Karpas-422 (cell line): Measurements from ENCODE around the gene ZMIZ1. TPM values are rescaled to one million over a fixed set of nuclear protein-coding genes. Genes with fewer than 3 reads are reported as not detected.
"Not testable (repeated sequence)": the region's sequence is repeated elsewhere in the genome, so short reads cannot be mapped to it uniquely, and the experiment has no call there.

Source experiments
- DNase-seq: peaks from one replicate; pipeline ENCODE4 v3.0.0-alpha.2; 2015
- H2AFZ ChIP-seq: fragments of 200-600 bp; sonication (generic); 2 replicates; pipeline ENCODE4 v1.6.1; 2014; ENCODE audit warnings: antibody characterized with exemption, low read length, mixed read lengths
- H3K27ac ChIP-seq: fragments of 200-600 bp; sonication (generic); 2 replicates; pipeline ENCODE4 v1.5.1; 2014; ENCODE audit warnings: mild to moderate bottlenecking, low read length, moderate library complexity
- H3K27me3 ChIP-seq: fragments of 200-600 bp; sonication (generic); 2 replicates; pipeline ENCODE4 v1.6.1; 2014; ENCODE audit warnings: low read length, mixed read lengths
- H3K36me3 ChIP-seq: fragments of 200-600 bp; sonication (generic); 2 replicates; pipeline ENCODE4 v1.6.1; 2014; ENCODE audit warnings: low read length, mixed read lengths; ENCODE audit not compliant: insufficient read depth
- H3K4me1 ChIP-seq: fragments of 200-600 bp; sonication (generic); 2 replicates; pipeline ENCODE4 v1.6.1; 2014; ENCODE audit warnings: mild to moderate bottlenecking, low read length, mixed read lengths
- H3K4me2 ChIP-seq: fragments of 200-600 bp; sonication (generic); 2 replicates; pipeline ENCODE4 v1.6.1; 2014; ENCODE audit warnings: low read length, low read depth, mild to moderate bottlenecking; ENCODE audit not compliant: poor library complexity, severe bottlenecking
- H3K4me3 ChIP-seq: fragments of 200-600 bp; sonication (generic); 2 replicates; pipeline ENCODE4 v1.5.1; 2014; ENCODE audit warnings: mild to moderate bottlenecking, antibody characterized with exemption, low read length, mixed read lengths
- H3K79me2 ChIP-seq: fragments of 200-600 bp; sonication (generic); 2 replicates; pipeline ENCODE4 v1.6.1; 2014; ENCODE audit warnings: mild to moderate bottlenecking, low read length, mixed read lengths
- H3K9ac ChIP-seq: fragments of 200-600 bp; sonication (generic); 2 replicates; pipeline ENCODE4 v1.6.0; 2014; ENCODE audit warnings: low read length
- H3K9me2 ChIP-seq: fragments of 200-600 bp; sonication (generic), shearing (Covaris generic); replicated peaks from 2 replicates; pipeline ENCODE4 v1.6.0; 2014; ENCODE audit warnings: mild to moderate bottlenecking, low read length, moderate library complexity; ENCODE audit not compliant: insufficient read depth
- H3K9me3 ChIP-seq: fragments of 300-700, 200-600 bp; sonication (generic); 2 replicates; pipeline ENCODE4 v1.6.1; 2014; ENCODE audit warnings: low read length, mixed read lengths
- H4K20me1 ChIP-seq: fragments of 200-600 bp; sonication (generic); 2 replicates; pipeline ENCODE4 v1.6.1; 2014; ENCODE audit warnings: mild to moderate bottlenecking, antibody characterized with exemption, low read length, low read depth; ENCODE audit not compliant: insufficient read depth
- total RNA-seq: library from RNA; depleted of rRNA; stranded (reverse); fragments of >200 nt; shearing (Covaris generic); gene quantifications from 2 replicates; pipeline ENCODE4 v1.2.3, GENCODE V29; 2014; ENCODE audit warnings: low replicate concordance

ZMIZ1 gene
- total RNA-seq, 1 experiment from 2014 or later, result 73.1 TPM

DNA sequence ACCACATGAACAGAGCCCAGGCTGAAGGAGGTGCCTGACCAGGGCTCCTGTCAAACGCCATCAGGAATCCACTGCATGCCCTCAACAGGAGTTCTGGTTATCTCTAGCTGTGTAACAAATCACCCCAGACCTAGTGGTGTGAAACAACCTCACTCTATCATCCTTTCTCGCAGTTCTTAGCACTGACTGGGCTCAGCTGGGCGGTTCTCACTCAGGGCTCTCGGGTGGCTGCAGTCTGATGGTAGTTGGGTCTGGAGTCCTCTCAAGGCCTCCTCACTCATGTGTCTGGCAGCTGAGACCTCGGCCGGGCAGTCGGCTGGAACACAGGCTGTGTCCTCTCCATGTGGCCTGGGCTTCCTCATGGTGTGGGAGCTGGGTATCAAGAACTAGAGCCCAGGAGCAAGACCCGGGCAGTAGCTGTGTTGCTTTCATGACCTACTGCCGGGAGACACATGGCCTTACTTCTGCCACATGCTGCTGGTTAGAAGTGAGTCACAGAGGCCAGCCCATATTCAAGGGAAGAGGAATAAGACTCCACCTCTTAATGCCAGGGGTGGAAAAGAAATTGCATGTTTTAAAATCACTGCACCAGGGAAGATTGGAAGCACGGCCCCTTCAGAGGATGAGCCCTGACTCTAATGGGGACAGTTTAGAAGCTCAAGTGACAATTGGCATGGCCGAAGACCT, 269.2 kb downstream of the ZMIZ1 start:
- H4K20me1 ChIP-seq, H2AFZ ChIP-seq, H3K27me3 ChIP-seq, H3K4me2 ChIP-seq, H3K9me3 ChIP-seq, H3K79me2 ChIP-seq, DNase-seq, H3K36me3 ChIP-seq, H3K4me1 ChIP-seq, H3K9me2 ChIP-seq, H3K4me3 ChIP-seq, H3K27ac ChIP-seq, H3K9ac ChIP-seq: not testable (repeated sequence)

DNA sequence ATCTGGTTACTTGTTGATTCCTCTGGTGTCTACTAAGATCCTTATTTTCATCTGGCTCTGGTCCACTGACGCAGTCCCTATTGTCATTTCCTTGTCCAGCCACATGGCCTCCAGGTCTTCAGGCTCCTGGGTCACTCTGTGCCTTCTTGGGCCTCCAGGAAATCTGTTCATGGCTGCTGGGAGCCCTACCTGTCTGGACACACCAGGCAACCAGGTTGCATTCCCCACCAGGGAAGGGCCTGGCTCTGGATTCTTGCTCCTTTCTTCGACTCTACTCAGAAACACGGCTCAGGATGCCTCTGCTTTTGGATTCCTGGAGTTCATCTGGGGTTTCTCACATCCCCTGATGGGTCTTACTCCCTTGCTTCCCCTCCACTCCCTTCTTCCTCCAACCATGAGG, 270.5 kb downstream of the ZMIZ1 start:
- Histone ChIP-seq H3K4me2 (no peak overlapping the region), H3K27ac (no peak overlapping the region)

DNA sequence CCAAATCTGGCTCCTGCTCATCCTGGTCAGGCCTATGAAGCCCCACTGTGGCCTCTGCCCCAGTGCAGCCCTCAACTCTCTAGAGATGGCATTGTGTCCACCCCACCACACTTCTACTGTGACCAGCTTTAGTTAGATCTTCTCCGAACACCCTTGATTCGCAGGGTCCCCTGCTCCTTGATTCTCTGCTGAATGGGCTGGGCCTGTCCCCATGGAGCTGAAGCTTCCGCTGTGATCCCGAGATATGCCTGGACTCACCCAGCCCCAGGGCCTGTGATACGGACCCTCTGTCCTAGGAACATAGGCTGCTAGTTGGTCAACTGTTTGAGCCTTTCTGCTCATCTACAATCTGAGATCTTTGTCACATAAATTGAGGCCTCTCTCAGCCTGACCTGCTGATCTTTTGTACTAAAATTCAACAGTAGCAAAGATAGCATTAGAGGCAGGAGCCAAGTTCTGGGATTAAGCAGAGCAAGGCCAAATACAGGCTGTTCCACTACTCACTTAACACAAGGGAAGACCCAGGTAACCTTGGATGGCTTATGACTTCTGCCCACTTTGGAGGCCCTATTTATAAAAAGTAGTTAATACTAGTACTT, 272.0 kb downstream of the ZMIZ1 start:
- no peak for DNase-seq
- no peak overlapping the region for H2AFZ ChIP-seq
- no peaks in the 10 kb centered on the region for H3K36me3 ChIP-seq
- H3K9me2 ChIP-seq, result no peaks in the 10 kb centered on the region
- no peak overlapping the region for H3K4me3 ChIP-seq
- H3K9ac ChIP-seq, result no peak overlapping the region
- H3K9me3 ChIP-seq, result no peaks in the 10 kb centered on the region
- H3K4me2 ChIP-seq, result no peak overlapping the region
- H3K27ac ChIP-seq, result no peak overlapping the region
- peaks cover 4% of the 10 kb centered on the region; the same call in 1 of the 2 replicates for H3K27me3 ChIP-seq
- H4K20me1 ChIP-seq, result no peaks in the 10 kb centered on the region
- no peaks in the 10 kb centered on the region for H3K79me2 ChIP-seq
- peaks cover 5% of the 10 kb centered on the region for H3K4me1 ChIP-seq

More for the DNA sequence above, 270.5 kb downstream of the ZMIZ1 start:
- no peak overlapping the region for H3K4me3 ChIP-seq
- no peaks in the 10 kb centered on the region for H3K9me2 ChIP-seq
- DNase-seq, result no peak
- H4K20me1 ChIP-seq, result no peaks in the 10 kb centered on the region
- H3K79me2 ChIP-seq, result no peaks in the 10 kb centered on the region
- peaks cover 5% of the 10 kb centered on the region for H3K4me1 ChIP-seq
- no peak overlapping the region for H2AFZ ChIP-seq
- no peaks in the 10 kb centered on the region for H3K36me3 ChIP-seq
- peaks cover 4% of the 10 kb centered on the region; the same call in 1 of the 2 replicates for H3K27me3 ChIP-seq
- H3K9me3 ChIP-seq, result no peaks in the 10 kb centered on the region
- H3K9ac ChIP-seq, result no peak overlapping the region

DNA sequence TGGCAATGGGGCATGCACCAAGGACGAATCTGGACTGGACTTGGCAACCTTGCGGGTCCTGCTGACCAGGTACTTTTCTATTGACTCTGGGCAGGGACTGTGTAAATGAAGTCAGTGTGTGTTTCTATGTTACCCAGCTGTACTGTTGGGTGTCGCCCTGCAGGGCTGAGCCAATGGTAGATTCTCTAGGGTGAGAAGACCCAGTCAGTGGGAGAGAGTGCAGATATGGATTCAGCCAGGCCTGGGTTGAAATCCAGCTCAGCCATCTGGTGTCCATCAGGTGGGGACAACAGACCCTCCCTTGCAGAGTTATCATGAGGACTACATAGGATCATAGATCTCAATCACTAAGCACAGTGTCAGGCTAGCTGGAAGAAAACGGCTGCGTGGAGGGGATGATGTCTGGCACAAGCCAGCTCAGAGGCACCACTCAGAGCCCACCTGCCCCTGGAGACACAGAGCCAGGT, 273.6 kb downstream of the ZMIZ1 start:
- H3K27me3 ChIP-seq, result peaks cover 4% of the 10 kb centered on the region; the same call in 1 of the 2 replicates
- no peaks in the 10 kb centered on the region for H3K9me2 ChIP-seq
- H3K27ac ChIP-seq, result no peak overlapping the region
- no peak overlapping the region for H3K9ac ChIP-seq
- H3K4me1 ChIP-seq, result peaks cover 13% of the 10 kb centered on the region
- peaks cover under 1% of the 10 kb centered on the region for H3K79me2 ChIP-seq
- no peak overlapping the region for H3K4me2 ChIP-seq
- H3K4me3 ChIP-seq, result no peak overlapping the region
- H3K9me3 ChIP-seq, result no peaks in the 10 kb centered on the region
- no peak for DNase-seq
- H2AFZ ChIP-seq, result no peak overlapping the region
- H4K20me1 ChIP-seq, result no peaks in the 10 kb centered on the region
- no peaks in the 10 kb centered on the region for H3K36me3 ChIP-seq

DNA sequence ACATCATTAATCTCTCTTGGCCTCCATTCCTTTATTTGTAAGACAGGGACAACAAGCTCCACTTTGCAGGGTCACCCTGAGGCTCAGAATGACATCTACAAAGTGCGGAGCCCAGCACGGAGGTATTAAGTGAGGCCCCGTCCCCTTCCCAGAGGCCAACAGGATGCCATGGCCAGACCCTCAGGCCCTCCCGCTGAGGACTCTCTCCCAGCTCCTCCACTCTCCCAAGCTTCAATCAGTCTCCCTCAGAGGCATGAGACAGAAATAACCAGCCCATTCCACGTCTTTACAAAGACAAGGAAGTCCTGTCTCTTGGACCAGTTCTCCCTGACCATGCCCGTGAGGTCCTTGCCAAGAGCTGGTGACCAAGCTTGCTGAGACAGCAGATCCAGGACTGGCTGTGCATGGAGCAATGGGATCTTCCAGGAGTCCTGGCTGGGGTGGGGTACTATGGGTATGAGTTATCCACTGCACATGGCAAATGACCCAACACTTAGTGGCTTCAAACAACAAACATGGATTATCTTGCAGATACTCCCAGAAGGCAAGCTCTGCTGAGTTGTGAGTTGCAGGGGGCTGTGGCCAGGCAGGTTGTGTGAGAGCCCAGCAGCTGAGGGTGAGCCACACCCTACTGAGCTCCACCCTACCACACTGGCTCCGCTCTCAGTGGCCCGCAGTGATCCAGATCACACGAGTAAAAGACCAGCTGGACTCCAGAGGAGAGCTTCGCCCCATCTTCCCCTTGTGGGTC, 274.2 kb downstream of the ZMIZ1 start:
- no peaks in the 10 kb centered on the region; the same call in 1 of the 2 replicates for H3K27me3 ChIP-seq
- no peaks in the 10 kb centered on the region for H3K36me3 ChIP-seq

DNA sequence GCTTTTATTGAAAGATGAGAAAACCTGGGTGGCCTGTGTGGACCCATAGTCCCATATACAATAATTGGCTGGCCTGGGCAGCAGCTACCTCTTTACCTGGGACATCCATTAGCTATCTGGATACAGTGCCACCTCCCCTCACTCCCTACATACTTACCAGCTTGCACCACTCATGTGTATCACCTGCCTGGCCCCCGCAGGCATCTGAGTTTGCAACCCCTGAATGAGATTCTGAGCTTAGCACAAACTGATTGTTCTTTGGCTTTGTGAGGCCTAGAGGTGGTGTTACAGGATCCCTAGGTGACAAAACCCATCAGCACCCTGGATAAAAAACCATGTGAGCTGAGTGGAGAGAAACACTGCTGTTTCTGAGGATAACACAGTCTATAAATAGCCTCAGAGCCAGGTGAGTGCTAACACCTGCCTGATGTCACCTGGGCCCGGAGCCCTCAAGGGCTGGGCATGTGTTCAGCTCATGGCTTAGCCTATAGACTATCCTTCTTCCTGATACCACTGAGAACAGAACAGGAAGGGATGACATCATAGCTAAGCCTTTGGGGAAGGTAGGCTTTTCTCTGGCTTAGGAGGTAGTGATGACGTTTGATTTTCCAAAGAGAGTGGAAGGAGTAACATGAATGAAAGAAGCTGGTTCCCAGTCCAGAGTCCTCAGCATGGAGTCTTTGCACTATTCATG, 275.9 kb downstream of the ZMIZ1 start:
- Histone ChIP-seq H2AFZ (no peak overlapping the region), H3K9ac (no peak overlapping the region), H3K4me1 (peaks cover 34% of the 10 kb centered on the region), H3K27ac (no peak overlapping the region), H3K79me2 (peaks cover 23% of the 10 kb centered on the region), H3K27me3 (no peaks in the 10 kb centered on the region), H3K4me2 (no peak overlapping the region), H3K36me3 (peaks cover 13% of the 10 kb centered on the region), H3K4me3 (no peak overlapping the region), H3K9me3 (no peaks in the 10 kb centered on the region), H3K9me2 (no peaks in the 10 kb centered on the region), H4K20me1 (peaks cover 16% of the 10 kb centered on the region)
- DNase-seq, result no peak

More for the DNA sequence above, 274.2 kb downstream of the ZMIZ1 start:
- no peaks in the 10 kb centered on the region for H3K9me2 ChIP-seq
- no peaks in the 10 kb centered on the region for H4K20me1 ChIP-seq
- no peak overlapping the region for H3K4me3 ChIP-seq
- H2AFZ ChIP-seq, result no peak overlapping the region
- no peak overlapping the region for H3K27ac ChIP-seq
- no peak overlapping the region for H3K9ac ChIP-seq
- no peaks in the 10 kb centered on the region for H3K9me3 ChIP-seq
- H3K4me1 ChIP-seq, result peaks cover 18% of the 10 kb centered on the region
- no peak overlapping the region for H3K4me2 ChIP-seq
- DNase-seq, result no peak
- peaks cover 7% of the 10 kb centered on the region for H3K79me2 ChIP-seq

DNA sequence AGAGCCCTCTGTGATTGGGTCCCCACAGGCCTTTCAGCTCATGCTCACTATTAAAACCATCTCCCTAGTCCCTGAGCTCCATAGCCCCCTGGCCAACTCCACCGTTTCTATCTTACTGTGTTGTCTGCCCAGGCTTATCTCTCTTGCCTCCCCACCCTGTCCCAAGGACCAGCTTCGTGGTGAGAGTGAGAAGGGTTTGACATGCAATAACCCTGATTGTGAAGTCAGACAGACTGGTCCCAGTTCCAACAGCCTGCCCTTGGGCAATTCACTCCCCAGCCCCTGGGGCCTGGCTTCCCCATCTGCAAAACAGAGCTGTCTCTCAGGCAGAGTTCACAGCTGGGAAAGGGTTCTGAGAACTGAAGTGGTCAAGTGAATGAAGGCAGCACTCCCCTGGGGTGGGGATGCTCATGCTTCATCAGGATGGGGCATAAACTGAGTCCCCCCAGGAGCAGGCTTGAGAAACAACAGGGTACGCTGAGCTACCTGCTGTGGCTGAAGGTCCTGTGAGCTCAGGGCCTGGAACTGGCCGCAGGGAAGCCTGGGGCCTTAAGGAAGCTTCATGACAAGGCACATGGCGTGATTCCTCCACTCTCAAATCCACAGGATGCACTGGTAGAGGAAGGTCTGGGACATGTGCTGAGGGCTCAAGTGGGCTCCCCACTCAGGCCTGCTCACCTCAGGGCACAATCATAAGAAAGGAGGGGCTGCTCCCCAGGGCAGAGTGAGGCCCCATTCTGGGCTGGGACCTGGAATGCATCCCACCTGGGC, 276.7 kb downstream of the ZMIZ1 start:
- no peaks in the 10 kb centered on the region for H3K9me3 ChIP-seq
- no peak overlapping the region for H3K4me3 ChIP-seq
- H4K20me1 ChIP-seq, result peaks cover 24% of the 10 kb centered on the region
- H3K79me2 ChIP-seq, result peaks cover 24% of the 10 kb centered on the region
- H3K9ac ChIP-seq, result no peak overlapping the region
- H3K27ac ChIP-seq, result no peak overlapping the region
- H2AFZ ChIP-seq, result no peak overlapping the region
- H3K4me1 ChIP-seq, result peaks cover 34% of the 10 kb centered on the region
- DNase-seq, result no peak
- H3K27me3 ChIP-seq, result no peaks in the 10 kb centered on the region
- no peak overlapping the region for H3K4me2 ChIP-seq
- H3K36me3 ChIP-seq, result peaks cover 19% of the 10 kb centered on the region
- H3K9me2 ChIP-seq, result no peaks in the 10 kb centered on the region
